Neural cell (in vitro differentiated cells): ENCODE data around the gene LGALS1. TPM values are rescaled to one million over a fixed set of nuclear protein-coding genes. Genes with fewer than 3 reads are reported as not detected.
A peak's percentile ranks its signal among the peaks of the same experiment; 100 is the strongest.

Experiments used
- H2AFZ ChIP-seq: fragments of 200-600, 300-800 bp; sonication (generic), shearing (Covaris generic); 2 replicates; pipeline ENCODE4 v1.6.0; 2014; ENCODE audit warnings: low read depth, mild to moderate bottlenecking, antibody characterized with exemption, low read length, moderate library complexity
- H3F3A ChIP-seq: fragments of 200-600 bp; shearing (Covaris generic); 2 replicates; pipeline ENCODE4 v1.6.1; 2016; ENCODE audit warnings: mild to moderate bottlenecking, moderate library complexity, mixed read lengths, antibody characterized with exemption, low read length; ENCODE audit not compliant: insufficient read depth, poor library complexity, severe bottlenecking
- H3K27ac ChIP-seq: fragments of 200-600, 300-800 bp; sonication (generic), shearing (Covaris generic); 2 replicates; pipeline ENCODE4 v1.5.1; 2014; ENCODE audit warnings: mild to moderate bottlenecking, low read length, moderate library complexity
- H3K27me3 ChIP-seq: fragments of 300-800, 200-600 bp; sonication (generic), shearing (Covaris generic); 2 replicates; pipeline ENCODE4 v1.6.0; 2014; ENCODE audit warnings: mild to moderate bottlenecking, low read depth, low read length, moderate library complexity; ENCODE audit not compliant: insufficient read depth
- H3K36me3 ChIP-seq: fragments of 300-800, 200-600 bp; sonication (generic), shearing (Covaris generic); 2 replicates; pipeline ENCODE4 v1.5.1; 2014; ENCODE audit warnings: mild to moderate bottlenecking, antibody characterized with exemption, low read length, moderate library complexity; ENCODE audit not compliant: insufficient read depth
- H3K4me2 ChIP-seq: fragments of 300-800, 200-600 bp; sonication (generic), shearing (Covaris generic); 2 replicates; pipeline ENCODE4 v1.6.0; 2014; ENCODE audit warnings: mild to moderate bottlenecking, low read length
- H3K4me3 ChIP-seq: fragments of 300-800, 200-600 bp; sonication (generic), shearing (Covaris generic); 2 replicates; pipeline ENCODE4 v1.5.1; 2014; ENCODE audit warnings: mild to moderate bottlenecking, low read length, moderate library complexity
- H3K79me2 ChIP-seq: fragments of 200-600 bp; shearing (Covaris generic); replicated peaks from 2 replicates; pipeline ENCODE4 v1.6.0; 2014; ENCODE audit warnings: mild to moderate bottlenecking, low read length, moderate library complexity; ENCODE audit not compliant: insufficient read depth
- H3K9ac ChIP-seq: fragments of 300-800, 200-600 bp; sonication (generic), shearing (Covaris generic); 2 replicates; pipeline ENCODE4 v1.6.1; 2016; ENCODE audit warnings: mild to moderate bottlenecking, low read length, mixed read lengths
- H3K9me2 ChIP-seq: fragments of 200-600 bp; shearing (Covaris generic); 2 replicates; pipeline ENCODE4 v1.6.1; 2016; ENCODE audit warnings: mild to moderate bottlenecking, low read length, mixed read lengths; ENCODE audit not compliant: insufficient read depth
- H3K9me3 ChIP-seq: fragments of 200-600, 300-800 bp; sonication (generic), shearing (Covaris generic); 2 replicates; pipeline ENCODE4 v1.6.1; 2016; ENCODE audit warnings: mild to moderate bottlenecking, mixed run types, low read length, moderate library complexity, mixed read lengths
- H4K20me1 ChIP-seq: fragments of 200-600 bp; shearing (Covaris generic); 2 replicates; pipeline ENCODE4 v1.6.1; 2016; ENCODE audit warnings: mild to moderate bottlenecking, mixed run types; ENCODE audit not compliant: insufficient read depth
- EP300 ChIP-seq: fragments of 450-650 bp; conservative IDR thresholded peaks from 2 replicates; pipeline ENCODE4 v1.6.1; 2014; ENCODE audit warnings: antibody characterized with exemption, mild to moderate bottlenecking, moderate library complexity; ENCODE audit not compliant: poor library complexity, severe bottlenecking
- EZH2 ChIP-seq: fragments of 200-600, 300-800 bp; shearing (Covaris generic), sonication (generic); IDR thresholded peaks from 2 replicates; pipeline ENCODE4 v1.6.1; 2014; ENCODE audit warnings: antibody characterized with exemption, low read length, borderline replicate concordance, mild to moderate bottlenecking; ENCODE audit not compliant: insufficient read depth, poor library complexity, severe bottlenecking
- MXI1 ChIP-seq: fragments of 450-650 bp; conservative IDR thresholded peaks from 2 replicates; pipeline ENCODE4 v1.6.1; 2014; ENCODE audit warnings: antibody characterized with exemption, mild to moderate bottlenecking; ENCODE audit not compliant: poor library complexity, severe bottlenecking
- POLR2AphosphoS5 ChIP-seq: IDR thresholded peaks from 2 replicates; pipeline ENCODE4 v1.6.1; 2012
- RAD21 ChIP-seq: fragments of 450-650 bp; conservative IDR thresholded peaks from 2 replicates; pipeline ENCODE4 v1.6.1; 2014; ENCODE audit warnings: antibody characterized with exemption, mild to moderate bottlenecking, moderate library complexity
- REST ChIP-seq: IDR thresholded peaks from 2 replicates; pipeline ENCODE4 v1.6.1; 2012; ENCODE audit warnings: borderline replicate concordance
- SMC3 ChIP-seq: fragments of 450-650 bp; conservative IDR thresholded peaks from 2 replicates; pipeline ENCODE4 v1.6.1; 2014; ENCODE audit warnings: antibody characterized with exemption, mild to moderate bottlenecking, moderate library complexity; ENCODE audit not compliant: poor library complexity
- TAF1 ChIP-seq: IDR thresholded peaks from 2 replicates; pipeline ENCODE4 v1.6.1; 2012; ENCODE audit warnings: low read depth
- polyA plus RNA-seq: library from polyadenylated mRNA; depleted of rRNA; stranded (reverse); fragments of >200 nt; gene quantifications from 2 replicates; pipeline ENCODE4 v1.2.3, GENCODE V29; 2014
- TF ChIP-seq, protein P1 (sequence below): fragments of 450-650 bp; IDR thresholded peaks from 2 replicates; pipeline ENCODE4 v1.5.1; 2014; ENCODE audit warnings: antibody characterized with exemption, mild to moderate bottlenecking, moderate library complexity; ENCODE audit not compliant: poor library complexity, severe bottlenecking

The LGALS1 gene
- polyA plus RNA-seq, 1 donor from 2014 or later: not detected

GRCh38 chr22:37681556-37682049, 6.2 kb downstream of the LGALS1 start:
- Histone ChIP-seq H3K79me2 (peaks cover 2% of the 10 kb centered on the region), H2AFZ (no peak overlapping the region), H3F3A (no peaks in the 10 kb centered on the region), H3K36me3 (no peaks in the 10 kb centered on the region), H3K9me3 (no peaks in the 10 kb centered on the region), H3K4me3 (no peak overlapping the region), H3K27me3 (no peaks in the 10 kb centered on the region), H4K20me1 (no peaks in the 10 kb centered on the region), H3K4me2 (no peak overlapping the region), H3K27ac (no peak overlapping the region), H3K9ac (no peak overlapping the region), H3K9me2 (no peaks in the 10 kb centered on the region)
- no peak for TF ChIP-seq TAF1
- no peak for TF ChIP-seq RAD21
- TF ChIP-seq SMC3: peak; percentile 44
- TF ChIP-seq EP300: no peak
- TF ChIP-seq MXI1: no peak
- TF ChIP-seq, protein P1, sequence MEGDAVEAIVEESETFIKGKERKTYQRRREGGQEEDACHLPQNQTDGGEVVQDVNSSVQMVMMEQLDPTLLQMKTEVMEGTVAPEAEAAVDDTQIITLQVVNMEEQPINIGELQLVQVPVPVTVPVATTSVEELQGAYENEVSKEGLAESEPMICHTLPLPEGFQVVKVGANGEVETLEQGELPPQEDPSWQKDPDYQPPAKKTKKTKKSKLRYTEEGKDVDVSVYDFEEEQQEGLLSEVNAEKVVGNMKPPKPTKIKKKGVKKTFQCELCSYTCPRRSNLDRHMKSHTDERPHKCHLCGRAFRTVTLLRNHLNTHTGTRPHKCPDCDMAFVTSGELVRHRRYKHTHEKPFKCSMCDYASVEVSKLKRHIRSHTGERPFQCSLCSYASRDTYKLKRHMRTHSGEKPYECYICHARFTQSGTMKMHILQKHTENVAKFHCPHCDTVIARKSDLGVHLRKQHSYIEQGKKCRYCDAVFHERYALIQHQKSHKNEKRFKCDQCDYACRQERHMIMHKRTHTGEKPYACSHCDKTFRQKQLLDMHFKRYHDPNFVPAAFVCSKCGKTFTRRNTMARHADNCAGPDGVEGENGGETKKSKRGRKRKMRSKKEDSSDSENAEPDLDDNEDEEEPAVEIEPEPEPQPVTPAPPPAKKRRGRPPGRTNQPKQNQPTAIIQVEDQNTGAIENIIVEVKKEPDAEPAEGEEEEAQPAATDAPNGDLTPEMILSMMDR: peak; percentile 52

DNA sequence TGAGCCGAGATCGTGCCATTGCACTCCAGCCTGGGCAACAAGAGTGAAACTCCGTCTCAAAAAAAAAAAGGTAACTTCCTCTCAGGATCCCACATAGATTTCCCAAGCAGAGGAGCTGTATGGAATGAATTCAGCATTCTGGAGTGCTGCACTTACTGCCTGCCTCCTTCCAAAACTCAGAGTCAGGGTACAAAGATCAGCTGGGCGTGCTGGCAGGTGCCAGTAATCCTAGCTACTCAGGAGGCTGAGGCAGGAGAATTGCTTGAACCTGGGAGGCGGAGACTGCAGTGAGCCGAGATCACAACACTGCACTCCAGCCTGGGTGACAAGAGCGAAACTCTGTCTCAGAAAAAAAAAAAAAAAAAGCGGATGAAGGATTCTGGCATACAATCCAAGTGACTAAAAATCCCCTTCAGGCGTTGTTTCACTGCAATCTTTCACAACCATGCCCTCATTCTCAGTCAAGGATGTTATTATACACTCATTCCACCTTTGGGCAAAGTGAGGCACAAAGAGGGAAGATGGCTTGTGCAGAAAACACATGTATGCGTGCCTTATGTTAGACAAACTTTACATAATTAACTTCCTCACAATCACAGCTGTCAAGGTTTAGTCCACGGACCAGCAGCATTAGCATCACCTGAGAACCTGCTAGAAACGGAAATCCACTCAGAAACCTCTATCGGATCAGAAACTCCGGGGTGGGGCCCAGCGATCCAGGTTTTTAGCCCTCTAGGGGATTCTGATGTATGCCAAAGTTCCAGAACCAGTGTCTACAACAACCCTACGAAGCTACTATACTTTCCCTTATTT, 9.6 kb downstream of the LGALS1 start:
- Histone ChIP-seq H3K27me3 (no peaks in the 10 kb centered on the region), H3F3A (no peaks in the 10 kb centered on the region), H3K9me3 (no peaks in the 10 kb centered on the region), H3K4me2 (no peak overlapping the region), H3K27ac (no peak overlapping the region), H3K9ac (no peak overlapping the region), H3K4me3 (no peak overlapping the region), H3K79me2 (peaks cover 6% of the 10 kb centered on the region), H4K20me1 (no peaks in the 10 kb centered on the region), H3K9me2 (no peaks in the 10 kb centered on the region), H2AFZ (peak overlapping the region; percentile 14), H3K36me3 (no peaks in the 10 kb centered on the region)
- TF ChIP-seq EP300: no peak
- TF ChIP-seq TAF1: no peak
- TF ChIP-seq RAD21: no peak
- no peak for TF ChIP-seq MXI1
- no peak for TF ChIP-seq REST
- TF ChIP-seq SMC3: no peak
- TF ChIP-seq, protein P1: no peak
- TF ChIP-seq POLR2AphosphoS5: no peak
- TF ChIP-seq EZH2: no peak
